AG09309 (cell line): ENCODE results near the gene ITPR2.

Source experiments
- DNase-seq: peaks from one replicate; pipeline ENCODE4 v3.0.0-alpha.2; 2010; ENCODE audit warnings: low read depth
- H3K4me3 ChIP-seq: 2 replicates; pipeline ENCODE4 v1.5.1; 2011; ENCODE audit warnings: mild to moderate bottlenecking, low read depth, low read length, moderate library complexity; ENCODE audit not compliant: control insufficient read depth
- CTCF ChIP-seq: IDR thresholded peaks from 2 replicates; pipeline ENCODE4 v1.5.1; 2011; ENCODE audit warnings: mild to moderate bottlenecking, low read depth, low read length, inconsistent platforms; ENCODE audit not compliant: insufficient read depth, control insufficient read depth; ENCODE audit errors: missing control alignments

The ITPR2 gene

GRCh38 chr12:26831951-26832821 is 808 bp downstream of the ITPR2 start:
- DNase-seq = no peak
- no peak for TF ChIP-seq CTCF

GRCh38 chr12:26830783-26831551 is 2.0 kb downstream of the ITPR2 start:
- no peak for DNase-seq
- no peak for TF ChIP-seq CTCF
- no peak overlapping the region for H3K4me3 ChIP-seq

More at GRCh38 chr12:26831951-26832821, 808 bp downstream of the ITPR2 start:
- H3K4me3 ChIP-seq = peak overlapping the region; percentile 97

- no peak for DNase-seq
- no peak overlapping the region for H3K4me3 ChIP-seq
- no peak for TF ChIP-seq CTCF
These were observed 2.6 kb downstream of the ITPR2 start for GRCh38 chr12:26830363-26830762.

- DNase-seq = no peak
- no peak for TF ChIP-seq CTCF
- no peak overlapping the region for H3K4me3 ChIP-seq
These were observed 4.5 kb downstream of the ITPR2 start for GRCh38 chr12:26828280-26829073.

GRCh38 chr12:26826437-26826836 is 6.6 kb downstream of the ITPR2 start:
- no peak overlapping the region for H3K4me3 ChIP-seq
- no peak for DNase-seq
- no peak for TF ChIP-seq CTCF

- TF ChIP-seq CTCF = no peak
- DNase-seq = no peak
These were observed 7.5 kb downstream of the ITPR2 start for GRCh38 chr12:26825459-26826016.

More at GRCh38 chr12:26825459-26826016, 7.5 kb downstream of the ITPR2 start:
- no peak overlapping the region for H3K4me3 ChIP-seq
